NCI-H526 (cell line): ENCODE measurements around the gene TPD52L1.

Experiments used
- DNase-seq, 2 experiments: peaks; one replicate each; lab custom pipeline; 2025; lab: John Stamatoyannopoulos, UW

TPD52L1 gene

GRCh38 chr6:125208625-125209249 is 55.2 kb downstream of the TPD52L1 start:
- no peak for DNase-seq

DNA sequence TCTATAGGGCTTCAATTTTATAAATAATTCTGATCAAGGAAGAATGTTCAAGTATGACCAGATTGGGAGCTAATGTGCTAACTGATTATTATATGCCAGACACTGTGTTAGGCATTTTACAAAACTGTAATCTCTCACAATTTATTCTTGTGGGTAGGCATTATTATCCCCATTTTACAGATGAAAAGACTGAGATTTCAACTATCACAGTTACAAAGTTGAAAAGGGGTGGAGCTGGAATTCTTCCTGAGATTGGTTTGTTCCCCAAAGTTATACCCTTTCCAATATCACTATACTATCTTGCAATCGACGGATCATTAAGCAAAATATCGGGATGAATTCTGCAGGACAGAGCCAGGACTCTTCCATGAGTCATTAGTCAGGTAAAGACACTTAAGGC is 57.1 kb downstream of the TPD52L1 start:
- DNase-seq, result no peak

GRCh38 chr6:125211352-125211751 is 57.8 kb downstream of the TPD52L1 start:
- no peak for DNase-seq

DNA sequence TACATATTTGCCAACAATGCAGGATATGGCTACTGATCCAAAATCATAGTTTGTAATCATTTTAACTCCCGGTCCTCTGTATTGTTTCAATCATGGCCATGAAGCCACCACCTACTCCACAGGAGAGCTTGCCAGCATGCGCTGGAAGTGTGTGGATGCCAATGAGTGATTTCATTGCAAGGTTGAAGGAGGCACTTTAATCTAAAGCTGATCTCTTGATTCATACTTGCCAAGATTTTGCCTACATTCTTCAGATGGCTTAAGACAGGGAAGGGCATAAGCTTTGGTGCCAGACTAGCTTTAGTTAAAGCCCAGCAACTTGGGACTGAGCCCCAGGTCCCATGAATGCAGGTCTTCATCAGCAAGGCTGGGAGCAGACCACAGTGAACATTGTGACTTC is 58.8 kb downstream of the TPD52L1 start:
- DNase-seq, result no peak

- no peak for DNase-seq
Measured at GRCh38 chr6:125213939-125214338, 60.4 kb downstream of the TPD52L1 start.

DNA sequence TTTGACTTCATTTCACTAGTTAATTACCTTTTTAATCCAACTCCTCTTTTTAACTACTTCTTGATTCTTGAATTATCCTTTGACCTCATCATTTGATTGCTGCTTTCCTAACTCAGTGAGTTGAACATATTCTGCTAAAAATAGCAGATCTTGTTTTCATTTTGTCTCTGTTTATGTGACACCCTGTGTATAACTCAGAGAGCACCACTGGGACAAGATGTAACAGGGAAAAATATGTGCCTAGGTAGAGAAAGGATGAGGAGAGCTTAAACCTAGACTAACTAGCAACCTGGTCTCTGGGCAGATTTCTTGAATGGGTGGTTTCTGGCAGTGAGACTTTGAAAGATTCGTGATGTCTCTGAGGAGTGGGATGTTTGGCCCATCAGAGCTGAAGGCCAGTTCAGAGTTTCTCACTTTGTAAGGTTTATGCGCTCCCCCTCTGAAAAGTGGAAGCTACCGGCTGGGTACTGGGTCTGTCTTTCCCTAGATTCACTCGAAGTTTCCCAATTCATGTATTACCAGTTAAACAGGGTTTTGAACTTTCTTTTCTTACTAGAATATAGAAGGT is 61.8 kb downstream of the TPD52L1 start:
- no peak for DNase-seq

GRCh38 chr6:125216015-125216414 is 62.4 kb downstream of the TPD52L1 start:
- no peak for DNase-seq

DNA sequence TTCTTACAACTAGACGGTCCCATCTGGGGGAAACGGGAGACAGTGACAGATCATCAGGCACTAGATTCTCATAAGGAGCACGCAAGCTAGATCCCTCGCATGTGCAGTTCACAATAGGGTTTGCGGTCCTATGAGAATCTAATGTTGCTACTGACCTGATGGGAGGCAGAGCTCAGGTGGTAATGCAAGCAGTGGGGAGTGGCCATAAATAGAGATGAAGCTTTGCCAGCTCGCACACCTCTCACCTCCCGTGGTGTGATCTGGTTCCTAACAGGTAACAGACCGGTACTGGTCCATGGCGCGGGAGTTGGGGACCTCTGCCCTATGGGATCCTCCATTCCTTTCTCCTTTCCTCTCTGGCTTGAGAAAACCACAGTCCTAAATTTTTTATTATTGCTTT is 63.8 kb downstream of the TPD52L1 start:
- no peak for DNase-seq

DNA sequence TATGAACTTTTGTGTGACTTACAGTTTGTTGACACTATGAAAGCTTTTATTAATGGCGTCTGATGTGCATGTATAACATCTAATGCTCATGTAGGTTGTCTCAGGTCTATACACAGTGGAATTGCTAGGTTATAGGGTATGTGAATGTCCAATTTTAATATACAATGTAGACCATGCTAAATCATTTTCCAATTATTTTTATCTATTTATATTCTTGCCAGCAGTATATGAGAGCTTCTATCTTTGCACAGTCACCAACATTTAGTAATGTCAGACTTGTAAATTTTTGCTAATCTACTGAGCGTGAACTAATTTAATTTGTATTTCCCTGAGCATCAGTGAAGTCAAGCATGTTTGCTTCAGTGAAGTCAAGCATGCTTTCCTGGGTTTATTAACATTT is 64.4 kb downstream of the TPD52L1 start:
- DNase-seq, result no peak

- DNase-seq, result no peak
Measured at GRCh38 chr6:125219361-125219895, 65.9 kb downstream of the TPD52L1 start.

DNA sequence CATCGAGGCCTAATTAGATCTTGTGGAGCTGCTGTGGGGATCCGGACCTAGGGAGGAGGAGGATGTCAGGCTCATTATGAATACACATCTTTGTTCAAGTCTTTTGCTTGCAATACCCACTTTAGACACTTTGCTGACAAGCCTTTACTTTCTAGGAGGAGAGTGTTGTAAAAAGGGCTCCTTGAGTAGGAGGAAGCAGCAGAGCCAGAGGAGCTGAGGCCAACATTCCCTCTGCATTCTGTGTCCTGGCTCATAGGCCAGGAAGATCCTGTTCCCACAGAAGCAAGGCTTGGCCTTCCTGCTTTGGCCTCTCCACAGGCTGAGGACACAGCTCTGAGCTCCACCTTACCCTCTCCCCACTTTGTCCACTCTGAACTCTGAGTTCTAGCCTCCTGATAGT is 67.1 kb downstream of the TPD52L1 start:
- DNase-seq, result no peak

GRCh38 chr6:125222531-125223455 is 69.2 kb downstream of the TPD52L1 start:
- DNase-seq, result no peak

GRCh38 chr6:125224231-125224861 is 70.8 kb downstream of the TPD52L1 start:
- DNase-seq, result no peak

GRCh38 chr6:125227244-125227643 is 73.7 kb downstream of the TPD52L1 start:
- no peak for DNase-seq

GRCh38 chr6:125228981-125229479 is 75.5 kb downstream of the TPD52L1 start:
- no peak for DNase-seq

- no peak for DNase-seq
Measured at GRCh38 chr6:125230674-125231073, 77.1 kb downstream of the TPD52L1 start.

DNA sequence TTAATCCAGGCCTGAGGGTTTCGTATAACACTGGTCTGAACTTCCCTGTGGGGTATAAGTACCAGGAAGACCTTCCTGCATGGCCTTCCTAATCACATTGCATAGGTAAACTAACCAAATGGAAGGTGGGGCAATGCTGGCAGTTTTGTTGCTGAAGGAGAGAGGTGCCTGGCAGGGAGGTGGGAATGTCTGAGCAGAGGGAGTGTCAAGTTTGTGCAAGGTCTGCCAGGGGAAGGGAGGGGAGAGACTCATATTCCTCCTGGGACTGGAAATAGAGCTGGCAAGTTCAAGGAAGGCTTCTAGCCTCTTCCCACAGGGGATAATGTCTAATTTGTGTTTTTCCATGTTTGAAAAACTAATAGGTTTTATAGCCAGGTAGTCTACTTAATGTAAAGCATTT is 77.6 kb downstream of the TPD52L1 start:
- DNase-seq, result no peak

- DNase-seq, result no peak
Measured at GRCh38 chr6:125231574-125232343, 78.2 kb downstream of the TPD52L1 start.

DNA sequence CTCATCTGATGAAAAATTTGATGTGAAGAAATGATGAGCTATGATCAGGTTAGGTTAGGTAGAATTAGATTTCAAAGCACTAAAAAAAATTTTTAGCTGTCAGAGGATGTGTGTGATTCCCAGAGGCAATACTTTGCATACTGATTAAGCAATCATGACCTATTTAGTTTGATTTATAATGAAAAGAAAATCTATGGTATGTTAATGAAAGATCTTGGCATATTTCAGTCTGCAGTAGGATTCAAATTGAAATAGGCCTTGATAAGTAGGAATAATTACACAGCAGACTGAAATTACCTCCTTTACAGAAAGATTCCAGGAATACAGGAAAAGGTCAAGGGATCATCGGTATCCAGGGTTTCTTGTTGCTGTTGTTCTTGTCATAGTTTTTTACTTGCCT is 78.9 kb downstream of the TPD52L1 start:
- no peak for DNase-seq

GRCh38 chr6:125233202-125233601 is 79.6 kb downstream of the TPD52L1 start:
- DNase-seq, result no peak

DNA sequence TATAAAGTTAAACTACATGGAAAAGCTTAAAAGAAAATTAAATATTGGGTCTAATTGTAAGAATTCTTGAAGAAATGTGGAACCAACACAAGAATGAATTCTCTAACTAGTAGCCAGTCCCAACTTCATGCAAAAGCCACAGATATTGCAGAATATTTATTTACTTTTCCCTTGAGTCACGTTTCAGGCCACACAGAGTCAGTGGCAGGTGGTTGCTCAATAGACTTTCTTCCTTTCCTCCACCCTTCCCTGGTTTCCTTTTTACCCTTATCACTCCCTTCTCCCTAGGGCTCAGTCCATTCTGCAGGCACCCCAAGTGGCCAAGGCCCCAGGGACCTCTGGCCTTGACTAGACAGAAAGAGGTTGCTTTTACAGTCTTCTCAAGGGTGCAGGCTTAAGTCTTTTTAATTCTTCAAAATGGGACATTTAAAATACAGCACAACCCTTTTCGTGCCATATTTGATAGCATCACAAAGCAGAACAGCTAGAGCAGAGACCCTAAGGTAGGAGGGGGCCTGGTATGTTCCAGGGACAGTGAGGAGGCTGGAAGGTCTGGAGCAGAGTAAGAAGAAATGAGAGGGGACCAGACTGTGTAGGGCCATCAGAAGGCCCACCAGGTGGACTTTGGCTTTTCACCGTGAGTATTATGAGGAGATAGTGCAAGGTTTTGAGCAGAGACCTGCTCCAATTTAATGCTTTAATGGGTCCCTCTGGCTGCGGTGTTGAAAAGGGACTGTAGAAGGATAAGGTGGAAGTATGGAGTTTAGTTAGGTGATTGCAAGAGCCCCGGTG is 83.2 kb downstream of the TPD52L1 start:
- DNase-seq, result no peak
